Suprapubic skin (tissue), 4 donors: Measurements from ENCODE around the gene CISTR.

Source experiments
- CTCF ChIP-seq, 2 donors: fragments of 200-600 bp in 1 of 2; fragments of 450-650 bp in 1 of 2; sonication (generic) in 1 of 2; IDR thresholded peaks; one replicate each; pipeline ENCODE4 v1.5.1; 2016 to 2019; ENCODE audit warnings: antibody characterized with exemption in 2 of 2, mild to moderate bottlenecking in 1 of 2, moderate library complexity in 1 of 2
- EP300 ChIP-seq: sonication (generic); formaldehyde crosslinking; IDR thresholded peaks from one replicate; pipeline ENCODE4 v1.6.1; 2017; ENCODE audit warnings: antibody characterized with exemption
- POLR2A ChIP-seq, 2 donors: fragments of 450-650 bp; IDR thresholded peaks; one replicate each; pipeline ENCODE4 v1.6.1; 2017; ENCODE audit warnings: antibody characterized with exemption in 2 of 2, mild to moderate bottlenecking in 2 of 2, moderate library complexity in 2 of 2
- POLR2AphosphoS5 ChIP-seq, 3 donors: sonication (generic); formaldehyde crosslinking; IDR thresholded peaks; one replicate each; pipeline ENCODE4 v1.6.1; 2017; ENCODE audit warnings: antibody characterized with exemption in 3 of 3

DNA sequence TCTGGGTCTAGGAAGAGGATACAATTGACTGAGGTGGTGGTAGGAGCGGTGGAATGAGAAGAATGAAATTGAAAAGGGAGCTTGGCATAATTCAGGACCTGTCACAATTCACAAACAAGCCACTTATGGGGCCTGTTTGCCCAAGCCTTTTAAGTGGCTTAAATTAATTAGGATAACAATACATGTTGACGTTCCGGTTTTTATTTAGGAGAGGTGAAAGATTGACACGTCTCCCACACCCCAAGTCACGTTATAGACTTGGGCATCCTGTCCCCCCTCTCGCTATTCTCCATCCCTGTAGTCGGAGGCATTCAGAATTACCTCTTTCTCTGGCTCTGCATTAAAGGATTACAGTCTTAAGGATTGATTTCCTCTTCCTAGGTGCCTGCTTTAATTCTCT, 23.6 kb downstream of the CISTR start:
- TF ChIP-seq CTCF (IDR thresholded peaks at IDR 0.05) (no peak), POLR2A (IDR thresholded peaks at IDR 0.05) (no peak), POLR2AphosphoS5 (IDR thresholded peaks at IDR 0.05) (no peak), EP300 (no peak)
